Retinal pigment epithelial cell (primary cell): ENCODE data around the gene BIRC3.

ENCODE experiments used
- DNase-seq: peaks from one replicate; pipeline ENCODE4 v3.0.0-alpha.2; 2010; ENCODE audit warnings: low read depth
- H3K4me3 ChIP-seq: 2 replicates; pipeline ENCODE4 v1.5.1; 2011; ENCODE audit warnings: mild to moderate bottlenecking, low read length, control low read depth, moderate library complexity
- TF ChIP-seq, protein P1 (sequence below): conservative IDR thresholded peaks from 2 replicates; pipeline ENCODE4 v1.5.1; 2011; ENCODE audit warnings: low read depth, low read length, control low read depth, inconsistent platforms

The BIRC3 gene

DNA sequence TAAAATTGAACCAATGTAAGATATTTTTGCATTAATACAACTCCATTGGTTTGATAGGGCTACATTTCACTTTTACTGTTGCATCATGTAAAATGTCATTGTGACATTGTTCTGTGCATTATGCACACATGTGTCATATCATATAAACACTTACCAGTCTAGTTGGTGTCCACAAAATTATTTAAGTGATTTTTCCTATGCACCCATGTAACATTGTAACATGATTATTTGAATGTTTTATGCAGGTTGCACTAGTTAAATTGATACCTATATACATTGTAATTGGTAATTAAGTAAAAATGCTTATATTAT, 9.6 kb upstream of the BIRC3 start:
- TF ChIP-seq, protein P1, sequence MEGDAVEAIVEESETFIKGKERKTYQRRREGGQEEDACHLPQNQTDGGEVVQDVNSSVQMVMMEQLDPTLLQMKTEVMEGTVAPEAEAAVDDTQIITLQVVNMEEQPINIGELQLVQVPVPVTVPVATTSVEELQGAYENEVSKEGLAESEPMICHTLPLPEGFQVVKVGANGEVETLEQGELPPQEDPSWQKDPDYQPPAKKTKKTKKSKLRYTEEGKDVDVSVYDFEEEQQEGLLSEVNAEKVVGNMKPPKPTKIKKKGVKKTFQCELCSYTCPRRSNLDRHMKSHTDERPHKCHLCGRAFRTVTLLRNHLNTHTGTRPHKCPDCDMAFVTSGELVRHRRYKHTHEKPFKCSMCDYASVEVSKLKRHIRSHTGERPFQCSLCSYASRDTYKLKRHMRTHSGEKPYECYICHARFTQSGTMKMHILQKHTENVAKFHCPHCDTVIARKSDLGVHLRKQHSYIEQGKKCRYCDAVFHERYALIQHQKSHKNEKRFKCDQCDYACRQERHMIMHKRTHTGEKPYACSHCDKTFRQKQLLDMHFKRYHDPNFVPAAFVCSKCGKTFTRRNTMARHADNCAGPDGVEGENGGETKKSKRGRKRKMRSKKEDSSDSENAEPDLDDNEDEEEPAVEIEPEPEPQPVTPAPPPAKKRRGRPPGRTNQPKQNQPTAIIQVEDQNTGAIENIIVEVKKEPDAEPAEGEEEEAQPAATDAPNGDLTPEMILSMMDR: no peak
- H3K4me3 ChIP-seq: no peak overlapping the region
- no peak for DNase-seq

DNA sequence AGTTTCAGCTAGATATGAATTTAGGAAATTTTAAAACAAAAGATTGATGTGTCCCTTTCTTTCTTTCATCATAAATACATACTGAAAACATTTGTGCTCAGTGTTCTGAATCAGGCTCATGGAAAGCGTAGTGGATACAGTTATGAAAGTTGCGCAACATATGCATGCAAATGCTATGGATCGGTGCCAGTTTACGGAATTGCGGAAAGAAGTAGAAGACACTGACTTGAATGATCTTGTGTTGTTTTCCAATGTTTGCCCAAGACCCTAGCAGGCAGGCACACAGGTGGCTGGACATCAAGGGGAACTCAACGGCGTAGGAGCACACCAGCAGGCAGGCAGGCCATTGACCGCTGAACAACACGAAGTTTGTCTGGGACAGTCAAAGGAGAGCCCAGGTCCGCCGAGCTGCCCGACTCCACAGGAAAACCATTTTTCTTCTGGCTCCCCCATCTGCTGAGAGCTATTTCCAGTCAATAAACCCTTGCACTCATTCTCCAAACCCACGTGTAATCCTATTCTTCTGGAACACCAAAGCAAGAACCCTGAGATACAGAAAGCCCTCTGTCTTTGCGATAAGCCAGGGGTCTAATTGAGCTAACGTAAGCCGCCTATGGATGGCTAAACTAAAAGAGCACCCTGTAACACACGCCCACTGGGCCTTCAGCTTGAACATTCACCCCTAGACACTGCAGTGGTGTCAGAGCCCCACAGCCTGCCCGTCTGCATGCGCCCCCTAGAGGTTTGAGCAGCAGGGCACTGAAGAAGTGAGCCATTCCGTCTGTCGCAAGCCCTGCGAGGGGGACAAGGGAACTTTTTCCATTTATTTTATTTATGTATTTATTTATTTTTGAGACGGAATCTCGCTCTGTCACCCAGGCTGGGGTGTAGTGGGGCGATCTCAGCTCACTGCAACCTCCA, 7.4 kb upstream of the BIRC3 start:
- no peak overlapping the region for H3K4me3 ChIP-seq
- DNase-seq: no peak
- TF ChIP-seq, protein P1: peak; percentile 17

DNA sequence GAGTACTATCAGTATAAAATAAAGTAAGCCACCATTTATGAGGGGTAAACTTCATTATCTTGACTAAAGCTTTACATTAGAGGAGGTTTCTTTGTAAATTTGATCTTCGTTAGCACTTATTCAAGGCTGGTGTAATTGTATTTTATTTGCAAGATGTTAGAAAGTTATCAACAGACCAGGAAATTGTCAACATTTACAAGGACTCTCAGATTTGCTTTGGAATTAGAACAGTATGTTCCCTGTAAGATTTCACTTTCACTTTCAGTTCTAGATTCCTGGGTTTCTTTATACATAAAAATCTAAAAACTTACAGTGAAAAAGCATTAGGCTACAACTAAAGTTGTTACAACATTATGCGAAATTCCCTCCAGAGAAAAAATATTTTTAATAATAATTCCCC, 4.6 kb upstream of the BIRC3 start:
- TF ChIP-seq, protein P1: no peak
- no peak overlapping the region for H3K4me3 ChIP-seq
- no peak for DNase-seq

DNA sequence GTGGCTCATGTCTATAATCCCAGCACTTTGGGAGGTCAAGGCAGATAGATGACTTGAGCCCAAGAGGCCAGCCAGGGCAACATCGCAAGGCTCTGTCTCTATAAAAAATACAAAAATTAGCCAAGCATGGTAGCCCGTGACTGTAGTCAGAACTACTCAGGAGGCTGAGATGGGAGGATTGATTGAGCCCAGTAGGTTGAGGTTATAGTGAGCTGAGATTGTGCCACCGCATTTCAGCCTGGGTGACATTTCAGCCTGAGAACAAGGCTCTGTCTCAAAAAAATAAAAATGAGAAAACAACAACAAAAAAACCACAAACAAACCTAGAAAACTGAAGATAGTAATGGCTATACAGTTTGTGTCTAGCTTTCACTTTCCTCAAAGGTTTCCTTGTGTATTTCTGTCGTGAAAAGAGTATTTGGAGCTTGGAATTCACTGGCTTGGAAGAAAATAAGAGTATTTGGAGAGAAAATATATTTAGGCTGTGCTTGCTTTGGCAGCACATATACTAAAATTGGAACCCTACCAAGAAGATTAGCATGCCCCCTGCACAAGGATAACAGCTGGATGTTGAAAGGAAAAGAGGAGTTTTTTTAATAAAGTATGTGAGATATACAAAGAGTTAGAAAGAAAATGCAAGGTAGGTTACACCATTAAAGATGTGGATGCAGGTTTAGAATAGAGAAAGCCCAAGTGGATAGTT, 3.9 kb upstream of the BIRC3 start:
- no peak for DNase-seq
- H3K4me3 ChIP-seq: no peak overlapping the region

DNA sequence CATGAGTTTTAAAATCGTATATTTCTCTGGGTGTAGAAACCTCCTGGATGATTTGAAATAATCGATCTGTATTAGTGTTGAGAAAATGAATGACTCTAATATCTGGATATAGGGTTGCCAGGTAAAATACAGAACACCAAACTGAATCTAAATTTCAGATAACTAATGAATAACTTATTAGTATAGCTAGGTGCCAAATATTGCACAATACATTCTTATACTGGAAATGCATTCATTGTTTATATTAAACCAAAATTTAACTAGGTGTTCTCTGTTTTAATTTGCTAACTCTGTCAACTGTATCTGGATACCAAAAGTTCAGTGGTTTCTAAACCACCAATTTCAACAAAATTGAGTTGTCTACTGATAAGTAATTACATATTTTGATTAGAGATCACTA, 2.5 kb upstream of the BIRC3 start:
- TF ChIP-seq, protein P1: no peak
- H3K4me3 ChIP-seq: no peak overlapping the region
- no peak for DNase-seq

More for the DNA sequence above, 3.9 kb upstream of the BIRC3 start:
- TF ChIP-seq, protein P1: no peak

DNA sequence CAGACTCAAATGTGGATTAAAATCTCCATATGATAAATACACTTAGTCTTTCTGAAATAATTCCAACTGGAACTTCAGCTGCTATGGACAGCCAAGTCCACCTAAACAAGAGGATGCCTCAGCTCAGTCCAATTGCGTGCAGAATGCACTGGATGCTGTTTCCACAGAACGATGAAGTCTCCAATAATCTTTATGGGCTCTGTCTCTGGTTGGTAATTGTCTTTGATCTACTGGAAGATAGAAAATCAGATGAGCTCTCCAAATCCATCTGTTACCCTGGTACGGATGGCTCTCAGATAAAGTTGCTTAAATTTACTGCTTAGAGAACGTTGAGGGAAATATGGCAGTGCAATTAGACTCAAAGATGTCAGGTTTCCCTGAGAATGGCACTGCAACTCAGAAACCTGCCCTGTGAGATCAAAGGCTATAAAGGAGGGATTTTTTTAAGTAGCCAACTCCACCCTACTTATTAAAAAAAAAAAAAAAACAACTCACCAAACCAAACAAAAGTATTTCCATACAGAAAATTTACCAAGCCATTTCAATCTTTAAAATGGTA, 859 bp upstream of the BIRC3 start:
- DNase-seq: no peak
- TF ChIP-seq, protein P1: no peak
- no peak overlapping the region for H3K4me3 ChIP-seq
